GM18951 (cell line): ENCODE results near the gene ZNF841.
"Not testable (repeated sequence)": the region's sequence is repeated elsewhere in the genome, so short reads cannot be mapped to it uniquely, and the experiment has no call there.

ENCODE experiments used
- POLR2A ChIP-seq: IDR thresholded peaks from 4 replicates; pipeline ENCODE4 v1.6.1; 2011; ENCODE audit warnings: mild to moderate bottlenecking; ENCODE audit not compliant: insufficient read length, insufficient read depth; ENCODE audit errors: extremely low read depth
- in situ Hi-C: fragments of 300-500 bp; cut with MboI; formaldehyde crosslinking; loops from one replicate; pipeline ENCODE4 v1.12.0; 2022; ENCODE audit warnings: low sequenced_read_pairs, mixed read lengths, inconsistent platforms; ENCODE audit not compliant: unreplicated experiment

The ZNF841 gene

GRCh38 chr19:52034051-52034728 lies 61.4 kb downstream of the ZNF841 start:
- in situ Hi-C loops = no loop called here
- no peak for TF ChIP-seq POLR2A

- in situ Hi-C loops = no loop called here
- TF ChIP-seq POLR2A = no peak
Observed at GRCh38 chr19:52028780-52029123, 66.8 kb downstream of the ZNF841 start.

GRCh38 chr19:52028027-52028779 lies 67.4 kb downstream of the ZNF841 start, which contains the start of gene ZNF614:
TSS of gene ZNF614 (minus strand) at chr19:52028379. CDS start at chr19:52025745, 2,634 bp downstream.
- TF ChIP-seq POLR2A = peak; percentile 89
- in situ Hi-C loops = no loop called here

GRCh38 chr19:52026255-52026990 lies 69.1 kb downstream of the ZNF841 start:
- in situ Hi-C loops = not testable (repeated sequence)

GRCh38 chr19:52024478-52024877 lies 71.1 kb downstream of the ZNF841 start:
- in situ Hi-C loops = not testable (repeated sequence)

- no peak for TF ChIP-seq POLR2A
- in situ Hi-C loops = no loop called here
Observed at GRCh38 chr19:52022193-52022592, 73.4 kb downstream of the ZNF841 start.

- in situ Hi-C loops = no loop called here
- TF ChIP-seq POLR2A = no peak
Observed at GRCh38 chr19:52020506-52020905, 75.1 kb downstream of the ZNF841 start.
